Measurements from ENCODE around the gene TAS2R3.

The TAS2R3 gene

GRCh38 chr7:141788296-141788695 lies 24.4 kb downstream of the TAS2R3 start:
- DNase-seq, result no peak

- no peak for DNase-seq
Measured at GRCh38 chr7:141789917-141790316, 26.0 kb downstream of the TAS2R3 start, which contains the start of gene TAS2R5. TSS of gene TAS2R5 (plus strand) at chr7:141790217. CDS start at chr7:141790362, 145 bp downstream.

GRCh38 chr7:141792526-141792925 lies 28.6 kb downstream of the TAS2R3 start:
- no peak for DNase-seq
